Epithelial cell of proximal tubule (primary cell): ENCODE data around the gene TIAM1. TPM values are rescaled to one million over a fixed set of nuclear protein-coding genes. Genes with fewer than 3 reads are reported as not detected.

Source experiments
- DNase-seq: peaks from one replicate; pipeline ENCODE4 v3.0.0-alpha.2; 2011; ENCODE audit warnings: low read depth
- H3K4me3 ChIP-seq: 2 replicates; pipeline ENCODE4 v1.5.1; 2011; ENCODE audit warnings: low read depth, mild to moderate bottlenecking, low read length
- total RNA-seq: library from RNA; depleted of rRNA; stranded (reverse); fragments of >200 nt; gene quantifications from 2 replicates; pipeline ENCODE4 v1.2.3, GENCODE V29; 2015
- TF ChIP-seq, protein P1 (sequence below): conservative IDR thresholded peaks from 2 replicates; pipeline ENCODE4 v1.5.1; 2012; ENCODE audit warnings: low read depth, mild to moderate bottlenecking, low read length

Gene TIAM1
- total RNA-seq, 1 donor from 2014 or later = 3.6 TPM

DNA sequence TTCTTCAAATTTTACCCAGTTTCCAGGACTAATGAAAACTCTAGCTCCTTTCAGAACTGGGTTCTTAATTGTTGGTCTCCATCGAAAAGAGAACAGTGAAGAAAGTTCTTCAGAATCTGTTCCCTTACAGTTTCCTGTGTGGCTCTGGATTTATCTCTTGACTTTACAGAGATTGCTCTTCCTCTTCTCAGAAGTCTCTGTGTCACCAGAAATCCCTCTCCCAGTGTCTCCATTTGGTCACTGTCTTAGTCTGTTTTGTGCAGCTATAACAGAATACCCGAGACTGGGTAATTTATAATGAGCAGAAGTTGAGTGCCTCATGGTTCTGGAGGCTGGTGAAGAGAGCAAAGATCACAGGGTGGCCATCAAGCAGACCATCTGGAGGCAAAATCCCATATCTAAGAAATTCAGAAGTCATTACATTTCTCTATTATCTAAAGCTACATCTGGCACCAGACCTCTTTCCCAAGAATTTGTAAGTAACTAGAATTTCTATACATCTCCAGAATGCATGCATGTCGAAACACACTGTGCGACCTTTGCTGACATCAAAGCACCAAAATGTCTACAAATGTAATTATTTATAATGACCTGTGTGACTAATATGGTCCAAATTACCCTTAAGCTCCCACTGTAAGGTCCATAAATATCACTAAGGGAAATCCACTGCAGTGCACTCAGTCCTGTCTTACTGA, 240.3 kb downstream of the TIAM1 start:
- no peak for DNase-seq
- H3K4me3 ChIP-seq = no peak overlapping the region
- TF ChIP-seq, protein P1, sequence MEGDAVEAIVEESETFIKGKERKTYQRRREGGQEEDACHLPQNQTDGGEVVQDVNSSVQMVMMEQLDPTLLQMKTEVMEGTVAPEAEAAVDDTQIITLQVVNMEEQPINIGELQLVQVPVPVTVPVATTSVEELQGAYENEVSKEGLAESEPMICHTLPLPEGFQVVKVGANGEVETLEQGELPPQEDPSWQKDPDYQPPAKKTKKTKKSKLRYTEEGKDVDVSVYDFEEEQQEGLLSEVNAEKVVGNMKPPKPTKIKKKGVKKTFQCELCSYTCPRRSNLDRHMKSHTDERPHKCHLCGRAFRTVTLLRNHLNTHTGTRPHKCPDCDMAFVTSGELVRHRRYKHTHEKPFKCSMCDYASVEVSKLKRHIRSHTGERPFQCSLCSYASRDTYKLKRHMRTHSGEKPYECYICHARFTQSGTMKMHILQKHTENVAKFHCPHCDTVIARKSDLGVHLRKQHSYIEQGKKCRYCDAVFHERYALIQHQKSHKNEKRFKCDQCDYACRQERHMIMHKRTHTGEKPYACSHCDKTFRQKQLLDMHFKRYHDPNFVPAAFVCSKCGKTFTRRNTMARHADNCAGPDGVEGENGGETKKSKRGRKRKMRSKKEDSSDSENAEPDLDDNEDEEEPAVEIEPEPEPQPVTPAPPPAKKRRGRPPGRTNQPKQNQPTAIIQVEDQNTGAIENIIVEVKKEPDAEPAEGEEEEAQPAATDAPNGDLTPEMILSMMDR = no peak

DNA sequence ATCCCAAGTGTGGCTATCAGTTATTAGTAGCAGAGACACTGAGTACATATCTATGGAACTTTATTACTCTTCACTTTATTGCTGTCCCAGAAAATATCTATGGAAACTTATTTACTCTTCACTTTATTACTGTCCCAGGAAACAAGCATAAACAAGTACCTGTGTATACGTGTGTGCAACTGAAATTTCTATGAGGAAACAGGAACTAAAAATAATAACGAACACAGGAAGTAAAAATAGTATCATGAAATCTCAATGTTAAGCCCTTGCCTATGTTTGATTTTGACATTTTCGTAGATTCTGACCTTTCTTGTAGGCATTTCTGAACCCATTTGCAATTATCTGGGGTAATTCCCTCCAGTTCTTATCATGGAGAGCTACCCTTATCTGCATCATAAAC, 240.9 kb downstream of the TIAM1 start:
- TF ChIP-seq, protein P1 = no peak
- no peak overlapping the region for H3K4me3 ChIP-seq
- DNase-seq = no peak

DNA sequence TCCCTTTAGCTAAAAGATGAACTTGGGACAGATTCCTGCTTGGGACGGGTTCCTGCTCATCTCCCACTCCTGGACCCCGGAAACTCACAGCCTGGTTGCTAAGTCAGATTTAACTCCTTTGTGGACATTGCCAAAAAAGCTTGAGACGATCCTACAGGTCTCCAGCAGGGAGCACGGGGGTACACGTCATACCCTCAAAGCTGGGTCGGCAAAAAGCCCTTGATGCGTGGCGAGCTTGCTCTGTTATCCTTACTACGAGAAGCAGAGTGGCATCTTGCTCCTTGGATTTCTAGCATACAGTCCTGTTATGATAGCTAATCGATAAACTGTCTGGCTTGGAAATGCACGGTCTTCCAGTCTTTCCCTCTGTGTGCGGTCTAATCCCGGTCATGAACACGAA, 244.9 kb downstream of the TIAM1 start:
- DNase-seq = no peak
- TF ChIP-seq, protein P1 = no peak
- no peak overlapping the region for H3K4me3 ChIP-seq

DNA sequence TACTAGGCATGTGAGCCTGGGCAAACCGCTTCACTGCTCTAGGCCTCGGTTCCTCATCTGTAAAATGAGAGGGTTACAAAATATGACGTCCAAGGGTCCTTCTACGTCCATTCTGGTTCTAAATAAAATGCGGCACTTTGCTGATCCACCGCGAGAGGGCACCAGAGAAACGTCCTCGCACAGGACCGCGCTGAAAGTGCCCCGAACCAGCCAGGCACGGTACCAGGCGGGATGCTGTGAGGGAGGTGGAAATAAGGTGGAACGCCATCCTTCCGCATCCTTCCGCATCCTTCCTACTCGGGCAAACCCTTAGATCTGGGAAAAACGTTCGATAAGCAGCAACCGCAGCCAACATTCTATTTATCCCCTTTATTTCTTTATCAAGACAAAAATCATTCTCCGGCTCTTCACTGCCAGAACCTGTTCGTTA, 245.5 kb downstream of the TIAM1 start:
- no peak overlapping the region for H3K4me3 ChIP-seq
- DNase-seq = no peak
- TF ChIP-seq, protein P1 = peak; percentile 89

DNA sequence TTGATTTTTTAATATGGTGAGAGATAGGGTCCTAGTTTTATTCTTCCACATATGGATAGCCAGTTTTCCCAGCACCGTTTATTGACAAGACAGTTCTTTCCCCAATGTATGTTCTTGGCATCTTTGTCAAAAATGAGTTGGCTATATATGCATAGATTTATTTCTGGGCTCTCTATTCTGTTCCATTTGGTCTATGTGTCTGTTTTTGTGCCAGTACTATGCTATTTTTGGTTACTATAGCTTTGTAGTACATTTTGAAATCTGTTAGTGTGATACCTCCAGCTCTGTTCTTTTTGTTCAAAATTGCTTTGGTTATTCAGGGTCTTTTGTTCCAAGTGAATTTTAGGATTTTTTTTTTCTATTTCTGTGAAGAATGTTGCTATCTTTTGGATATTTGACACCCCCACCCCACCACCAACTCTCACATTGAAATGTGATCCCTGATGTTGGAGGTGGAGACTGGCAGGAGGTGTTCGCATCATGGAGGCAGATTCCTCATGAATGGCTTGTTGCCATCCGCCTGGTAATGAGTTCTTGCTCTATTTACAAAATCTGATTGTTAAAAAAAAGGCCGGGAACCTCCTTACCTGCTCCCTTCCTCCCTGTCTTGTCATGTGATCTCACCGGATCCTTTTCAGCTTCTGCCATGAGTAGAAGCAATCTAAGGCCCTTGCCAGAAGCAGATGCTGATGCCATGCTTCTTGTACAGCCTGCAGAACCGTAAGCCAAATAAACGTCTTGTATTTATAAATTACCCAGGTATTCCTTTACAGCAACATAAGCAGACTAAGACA, 251.0 kb downstream of the TIAM1 start:
- no peak overlapping the region for H3K4me3 ChIP-seq
- DNase-seq = no peak
- TF ChIP-seq, protein P1 = no peak

DNA sequence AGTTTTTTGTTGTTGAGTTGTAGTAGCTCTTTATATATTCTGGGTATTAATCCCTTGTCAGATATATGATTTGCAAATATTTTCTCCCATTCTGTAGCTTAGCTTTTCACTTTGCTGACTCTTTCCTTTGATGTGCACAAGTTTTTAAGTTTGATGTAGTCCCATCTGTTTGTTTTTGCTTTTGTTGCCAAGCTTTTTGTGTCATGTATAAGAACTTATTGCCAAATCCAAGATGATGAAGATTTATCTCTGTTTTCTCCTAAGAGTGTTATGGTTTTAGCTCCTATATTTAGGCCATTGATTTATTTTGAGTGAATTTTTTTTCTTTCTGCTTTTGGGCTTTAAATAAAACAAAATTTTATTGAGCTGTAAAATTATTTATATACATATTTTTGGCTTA, 253.7 kb downstream of the TIAM1 start:
- TF ChIP-seq, protein P1 = no peak
- DNase-seq = no peak

More for the DNA sequence above, 253.7 kb downstream of the TIAM1 start:
- H3K4me3 ChIP-seq = no peak overlapping the region
